HUES6 (cell line): ENCODE data around the gene SLC35A5.

Experiments
- H3K27ac ChIP-seq: 2 replicates; pipeline ENCODE4 v1.7.0; 2013; ENCODE audit warnings: low read depth, mild to moderate bottlenecking, low read length, inconsistent platforms
- H3K27me3 ChIP-seq: 2 replicates; pipeline ENCODE4 v1.6.1; 2013; ENCODE audit warnings: low read length; ENCODE audit not compliant: control insufficient read depth, insufficient read depth
- H3K36me3 ChIP-seq: 2 replicates; pipeline ENCODE4 v1.6.1; 2013; ENCODE audit warnings: low read length; ENCODE audit not compliant: control insufficient read depth, insufficient read depth
- H3K4me1 ChIP-seq: 2 replicates; pipeline ENCODE4 v1.6.1; 2013; ENCODE audit warnings: low read length; ENCODE audit not compliant: control insufficient read depth, insufficient read depth
- H3K4me3 ChIP-seq: 2 replicates; pipeline ENCODE4 v1.5.1; 2013; ENCODE audit warnings: low read depth, low read length
- H3K9ac ChIP-seq: one replicate; pipeline ENCODE4 v1.6.1; 2013; ENCODE audit warnings: mild to moderate bottlenecking, low read length
- H3K9me3 ChIP-seq: 2 replicates; pipeline ENCODE4 v1.6.1; 2013; ENCODE audit warnings: low read depth, low read length; ENCODE audit not compliant: control insufficient read depth, insufficient read depth

SLC35A5 gene

DNA sequence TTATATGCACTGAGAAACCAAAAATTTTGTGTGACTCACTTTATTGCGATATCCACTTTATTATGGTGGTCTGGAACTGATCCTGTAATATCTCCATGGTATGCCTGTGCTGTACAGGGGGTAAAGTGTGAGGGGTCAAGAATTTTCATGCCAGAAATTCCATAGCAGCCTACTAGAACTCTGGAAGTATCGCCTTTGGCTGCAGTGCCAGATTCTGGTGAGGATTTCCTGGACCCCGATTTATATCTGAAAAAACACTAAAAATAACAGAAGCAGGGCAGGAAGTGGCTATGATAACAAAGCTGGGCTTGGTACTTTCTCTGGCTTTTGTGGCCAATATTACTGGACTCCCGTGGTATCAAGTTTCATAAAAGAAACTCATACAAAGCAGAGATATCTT, 42.7 kb downstream of the SLC35A5 start:
- Histone ChIP-seq H3K9ac (no peak overlapping the region), H3K4me1 (no peaks in the 10 kb centered on the region), H3K36me3 (no peaks in the 10 kb centered on the region), H3K27ac (no peak overlapping the region), H3K9me3 (no peaks in the 10 kb centered on the region), H3K4me3 (no peak overlapping the region), H3K27me3 (no peaks in the 10 kb centered on the region)

DNA sequence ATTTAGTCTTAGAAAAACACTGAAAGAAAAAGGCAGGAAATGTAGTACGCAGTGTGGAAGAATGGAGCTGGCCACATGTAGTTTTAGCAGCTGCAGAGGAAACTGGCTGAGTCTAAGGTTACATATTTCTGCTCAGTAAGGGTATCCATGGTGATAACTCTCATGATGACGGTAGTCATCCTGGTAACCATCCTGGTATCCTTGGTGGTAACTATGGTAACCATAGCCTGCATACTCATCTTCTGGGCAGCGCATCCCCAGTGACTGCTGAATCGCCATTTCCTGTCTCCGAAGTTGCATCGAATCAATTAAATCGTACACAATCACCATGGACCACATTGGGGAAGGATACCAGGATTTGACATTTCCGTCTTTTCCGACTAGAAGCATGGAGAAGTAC, 43.4 kb downstream of the SLC35A5 start:
- no peaks in the 10 kb centered on the region for H3K9me3 ChIP-seq
- no peaks in the 10 kb centered on the region for H3K4me1 ChIP-seq
- no peak overlapping the region for H3K27ac ChIP-seq
- no peaks in the 10 kb centered on the region; the same call in 1 of the 2 replicates for H3K36me3 ChIP-seq
- H3K27me3 ChIP-seq = no peaks in the 10 kb centered on the region
- no peak overlapping the region for H3K9ac ChIP-seq
- H3K4me3 ChIP-seq = no peak overlapping the region

DNA sequence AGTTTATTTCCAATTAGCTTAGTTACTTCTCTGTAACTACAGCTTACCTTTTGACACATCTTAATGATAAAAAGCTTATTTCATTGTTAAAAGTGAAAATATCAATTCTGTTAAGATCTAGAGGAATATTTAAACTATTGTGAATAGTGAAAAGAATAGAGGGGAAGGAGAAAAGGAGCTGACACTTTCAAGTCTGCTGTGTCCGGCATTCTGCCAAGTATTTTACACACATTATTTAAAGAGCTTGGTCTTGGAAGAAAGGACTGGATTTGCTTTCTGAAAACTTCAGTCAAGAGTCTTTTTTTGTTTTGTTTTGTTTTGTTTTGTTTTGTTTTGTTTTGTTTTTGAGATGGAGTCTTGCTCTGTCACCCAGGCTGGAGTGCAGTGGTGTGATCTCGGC, 44.3 kb downstream of the SLC35A5 start:
- no peak overlapping the region for H3K9ac ChIP-seq
- no peak overlapping the region for H3K27ac ChIP-seq
- no peaks in the 10 kb centered on the region for H3K9me3 ChIP-seq
- no peaks in the 10 kb centered on the region; the same call in 1 of the 2 replicates for H3K36me3 ChIP-seq
- no peak overlapping the region for H3K4me3 ChIP-seq
- H3K4me1 ChIP-seq = no peaks in the 10 kb centered on the region
- no peaks in the 10 kb centered on the region for H3K27me3 ChIP-seq

DNA sequence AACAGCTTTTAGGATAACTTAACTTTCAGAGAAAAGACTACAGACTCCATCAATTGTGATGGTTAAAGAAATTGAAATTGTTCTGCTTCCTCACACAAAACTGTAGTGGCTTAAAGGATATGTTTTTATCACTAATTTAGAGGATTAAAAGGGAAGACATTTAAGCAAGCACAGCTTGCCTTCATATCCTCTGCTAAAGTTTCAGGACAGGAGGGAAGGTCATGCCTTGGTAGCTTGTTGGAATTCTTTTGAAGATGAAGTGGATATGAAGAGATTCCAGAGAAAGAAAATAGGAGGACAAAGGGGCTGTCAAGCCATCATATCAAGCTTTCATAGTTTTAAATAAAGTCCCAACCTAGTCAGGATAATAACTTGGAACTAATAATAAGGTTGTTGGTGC, 46.0 kb downstream of the SLC35A5 start:
- no peaks in the 10 kb centered on the region for H3K9me3 ChIP-seq
- H3K9ac ChIP-seq = no peak overlapping the region
- H3K4me3 ChIP-seq = no peak overlapping the region
- no peaks in the 10 kb centered on the region for H3K27me3 ChIP-seq
- H3K4me1 ChIP-seq = peaks cover 10% of the 10 kb centered on the region
- no peaks in the 10 kb centered on the region; the same call in 1 of the 2 replicates for H3K36me3 ChIP-seq
- no peak overlapping the region for H3K27ac ChIP-seq

DNA sequence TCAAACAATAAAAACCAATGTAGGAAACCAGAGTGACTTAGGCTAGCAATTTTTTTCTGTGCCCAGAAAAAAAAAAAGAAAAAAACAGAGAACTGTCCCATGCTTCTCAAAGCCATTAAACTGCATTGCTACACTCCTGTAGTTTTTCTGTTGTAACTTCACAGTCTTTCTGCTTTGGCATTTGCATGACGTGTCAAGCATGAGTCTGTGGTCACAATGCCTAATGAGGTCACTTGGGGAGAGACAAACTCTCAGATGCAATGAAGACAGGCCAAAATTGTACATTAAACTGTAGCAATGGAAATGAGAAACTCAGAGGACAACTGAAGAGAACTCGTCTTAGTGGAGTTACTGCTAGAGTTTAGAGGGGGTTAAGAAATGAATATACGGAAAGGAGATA, 48.3 kb downstream of the SLC35A5 start:
- Histone ChIP-seq H3K4me1 (peaks cover 10% of the 10 kb centered on the region), H3K9ac (no peak overlapping the region)

DNA sequence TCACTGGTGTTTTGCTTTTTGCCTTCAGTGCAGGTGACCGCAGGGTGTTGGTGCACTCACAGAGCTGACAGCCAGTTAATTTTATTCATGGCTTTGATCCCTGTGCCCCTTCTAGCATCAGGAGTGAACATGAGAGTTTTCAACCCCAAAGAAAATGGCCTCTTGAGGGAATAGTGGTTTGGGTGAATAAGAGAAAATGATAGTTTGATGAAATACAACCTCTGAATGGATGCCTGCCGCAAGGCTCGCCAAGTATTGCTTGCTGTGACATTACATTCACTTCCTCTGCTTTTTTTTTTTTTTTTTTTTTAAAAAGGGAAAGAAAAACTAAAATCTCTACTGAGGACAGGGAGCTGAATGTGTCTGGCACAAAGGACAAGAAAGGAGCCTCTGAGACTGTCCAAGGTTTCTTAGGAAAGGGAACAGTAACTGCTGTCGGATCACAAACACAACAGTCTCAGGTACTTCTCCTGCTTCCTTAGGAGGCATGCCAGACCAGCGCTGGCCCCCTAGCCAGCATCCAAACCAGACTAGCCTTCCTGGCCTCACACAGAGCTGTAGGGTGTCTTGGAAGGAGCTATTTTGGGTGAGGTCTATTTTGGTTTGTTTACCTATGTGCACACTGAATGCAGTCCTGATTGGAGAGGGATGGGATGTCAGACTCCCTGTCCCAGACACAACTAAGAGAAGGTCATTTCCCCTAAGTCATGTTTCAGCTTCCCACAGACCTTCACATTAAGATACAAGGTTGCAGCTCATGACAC, 50.1 kb downstream of the SLC35A5 start:
- H3K4me3 ChIP-seq = no peak overlapping the region
- no peak overlapping the region for H3K9ac ChIP-seq
- H3K4me1 ChIP-seq = peaks cover 21% of the 10 kb centered on the region
- H3K9me3 ChIP-seq = no peaks in the 10 kb centered on the region
- no peak overlapping the region for H3K27ac ChIP-seq
- H3K27me3 ChIP-seq = no peaks in the 10 kb centered on the region
- H3K36me3 ChIP-seq = no peaks in the 10 kb centered on the region; the same call in 1 of the 2 replicates

More for the DNA sequence above, 48.3 kb downstream of the SLC35A5 start:
- Histone ChIP-seq H3K27me3 (no peaks in the 10 kb centered on the region), H3K9me3 (no peaks in the 10 kb centered on the region), H3K36me3 (no peaks in the 10 kb centered on the region; the same call in 1 of the 2 replicates), H3K27ac (no peak overlapping the region), H3K4me3 (no peak overlapping the region)

DNA sequence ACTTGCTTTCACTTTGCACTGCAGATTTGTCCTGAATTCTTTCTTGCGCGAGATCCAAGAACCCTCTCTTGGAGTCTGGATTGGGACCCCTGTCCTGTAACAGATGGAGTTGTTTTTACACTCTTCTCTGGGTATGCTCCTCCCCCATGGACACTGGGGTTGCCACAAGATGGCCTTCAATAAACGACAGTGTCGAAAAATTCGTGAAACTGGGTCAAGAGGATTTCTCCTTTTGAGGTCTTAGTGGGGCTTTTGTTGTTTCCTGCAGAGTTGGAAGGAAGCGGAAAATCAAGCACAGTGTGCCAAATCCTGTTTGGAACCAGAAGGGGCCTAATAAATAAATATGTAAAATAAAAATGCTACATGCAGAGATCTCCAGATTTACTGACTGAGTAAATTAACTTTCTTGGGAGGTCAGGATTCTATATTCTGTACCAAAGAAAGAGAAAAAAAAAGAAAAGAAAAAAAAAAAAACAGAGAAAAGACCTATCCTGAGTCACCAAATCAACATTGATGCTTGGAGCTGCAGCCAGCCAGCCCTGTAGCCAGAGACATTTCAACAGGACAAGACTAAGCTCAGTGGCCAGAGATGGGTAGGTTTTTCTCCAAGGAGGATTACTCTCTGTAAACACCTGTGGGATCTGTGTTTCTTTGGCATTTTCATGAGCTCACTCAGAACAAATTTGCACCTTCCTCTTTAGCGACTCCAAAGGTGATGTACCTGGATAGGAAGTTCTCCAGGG, 54.3 kb downstream of the SLC35A5 start:
- Histone ChIP-seq H3K36me3 (no peaks in the 10 kb centered on the region; the same call in 1 of the 2 replicates), H3K4me3 (peak overlapping the region; percentile 4; the same call in 1 of the 2 replicates), H3K27me3 (no peaks in the 10 kb centered on the region), H3K9me3 (peaks cover 2% of the 10 kb centered on the region; the same call in 1 of the 2 replicates), H3K27ac (peak overlapping the region; percentile 75), H3K9ac (peak overlapping the region; percentile 59), H3K4me1 (peaks cover 21% of the 10 kb centered on the region)

DNA sequence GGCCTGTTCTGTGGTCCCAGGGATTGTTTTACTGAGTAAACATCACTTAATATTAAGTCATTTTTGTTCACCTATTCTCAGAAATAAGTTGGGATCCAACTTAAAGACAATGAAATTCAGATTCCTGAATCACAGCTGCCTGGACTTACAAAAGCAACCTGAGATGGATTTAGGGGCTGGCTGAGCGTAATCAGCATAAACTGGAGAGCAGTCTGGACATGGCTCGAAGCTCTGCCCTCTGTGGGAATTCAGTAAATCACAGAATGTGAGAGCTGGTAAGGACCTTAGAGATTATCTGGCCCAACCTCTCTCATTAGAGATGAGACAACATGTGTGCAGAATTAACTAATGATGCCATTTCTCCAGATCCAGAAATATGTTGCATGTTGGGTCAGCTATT, 55.4 kb downstream of the SLC35A5 start:
- Histone ChIP-seq H3K9ac (no peak overlapping the region), H3K4me3 (no peak overlapping the region), H3K27me3 (no peaks in the 10 kb centered on the region), H3K27ac (no peak overlapping the region), H3K36me3 (no peaks in the 10 kb centered on the region; the same call in 1 of the 2 replicates), H3K4me1 (peaks cover 13% of the 10 kb centered on the region), H3K9me3 (peaks cover 4% of the 10 kb centered on the region; the same call in 1 of the 2 replicates)

DNA sequence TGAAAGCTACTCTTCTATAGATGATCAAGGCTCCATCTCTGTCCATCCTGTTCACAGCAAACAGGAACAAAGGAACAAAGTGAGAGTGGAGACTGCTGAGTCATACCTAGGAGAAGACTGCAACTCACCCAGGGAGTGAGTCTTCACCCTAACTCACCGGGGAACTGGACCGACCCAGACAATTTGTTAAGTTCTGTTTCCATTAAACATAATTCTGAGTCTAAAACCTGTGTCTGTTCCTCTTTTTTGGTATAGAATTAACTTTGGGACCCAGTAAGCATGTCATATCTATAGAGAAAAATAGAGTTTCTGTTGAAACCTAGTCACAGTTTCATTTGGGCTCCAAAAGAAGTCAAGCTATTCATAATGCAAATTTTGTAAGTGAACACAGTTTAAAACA, 57.5 kb downstream of the SLC35A5 start:
- Histone ChIP-seq H3K36me3 (no peaks in the 10 kb centered on the region; the same call in 1 of the 2 replicates), H3K27me3 (no peaks in the 10 kb centered on the region), H3K4me1 (peaks cover 16% of the 10 kb centered on the region; the same call in 1 of the 2 replicates), H3K9ac (no peak overlapping the region), H3K4me3 (no peak overlapping the region), H3K27ac (no peak overlapping the region), H3K9me3 (peaks cover 4% of the 10 kb centered on the region; the same call in 1 of the 2 replicates)

DNA sequence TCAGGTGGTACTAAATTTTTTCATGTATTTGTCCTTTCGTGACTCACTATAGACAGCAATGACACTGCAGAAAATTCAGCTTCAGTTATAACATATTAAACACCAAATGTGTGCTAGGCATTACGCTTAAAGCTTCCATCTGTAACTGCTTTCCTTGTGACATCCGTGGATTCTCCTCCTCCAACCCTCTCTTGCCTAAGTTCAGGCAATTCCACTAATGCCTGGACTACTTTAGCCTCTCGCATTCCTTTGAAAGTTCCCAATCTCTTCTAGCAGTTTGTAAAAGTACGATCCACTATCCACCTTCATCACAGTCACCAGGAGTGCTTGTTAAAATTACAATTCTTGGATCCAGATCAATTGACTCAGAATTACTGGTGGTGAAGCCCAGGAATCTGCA, 61.4 kb downstream of the SLC35A5 start:
- Histone ChIP-seq H3K27me3 (no peaks in the 10 kb centered on the region), H3K9ac (no peak overlapping the region), H3K36me3 (no peaks in the 10 kb centered on the region; the same call in 1 of the 2 replicates), H3K27ac (no peak overlapping the region), H3K4me1 (0 out of 2 replicates have a peak, but pooled peaks cover 5% of the 10 kb centered on the region), H3K4me3 (no peak overlapping the region), H3K9me3 (peaks cover 4% of the 10 kb centered on the region; the same call in 1 of the 2 replicates)

DNA sequence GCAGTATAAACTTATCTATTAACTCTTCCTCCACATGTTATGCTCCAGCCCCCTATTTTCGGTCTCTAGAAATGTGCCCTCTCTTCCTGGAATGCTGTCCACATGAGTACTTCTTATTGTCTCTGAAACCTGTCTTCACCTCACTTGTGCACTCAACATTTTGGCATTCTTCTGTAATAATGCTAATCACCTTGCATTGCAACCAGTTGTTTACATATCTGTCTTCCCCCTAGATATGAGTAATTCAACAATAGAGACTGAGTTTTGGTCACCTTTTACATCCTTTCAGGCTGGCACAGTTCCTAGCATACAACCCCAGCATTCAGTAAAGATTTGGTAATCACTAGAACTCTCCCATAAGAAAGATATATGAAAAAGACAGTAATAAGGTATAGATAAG, 61.9 kb downstream of the SLC35A5 start:
- H3K9me3 ChIP-seq = peaks cover 4% of the 10 kb centered on the region; the same call in 1 of the 2 replicates
- H3K9ac ChIP-seq = no peak overlapping the region
- H3K36me3 ChIP-seq = no peaks in the 10 kb centered on the region; the same call in 1 of the 2 replicates
- no peak overlapping the region for H3K4me3 ChIP-seq
- H3K27ac ChIP-seq = no peak overlapping the region
- H3K27me3 ChIP-seq = no peaks in the 10 kb centered on the region
- H3K4me1 ChIP-seq = 0 out of 2 replicates have a peak, but pooled peaks cover 5% of the 10 kb centered on the region
